PC-9 (cell line): ENCODE data around the gene TAC4. TPM values are rescaled to one million over a fixed set of nuclear protein-coding genes. Genes with fewer than 3 reads are reported as not detected.

Experiments
- BruUV-seq: library from RNA; stranded (reverse); fragments of 400-500 nt; replicated peaks from 2 replicates; lab custom pipeline; 2021; lab: Mats Ljungman, UMichigan
- CTCF ChIA-PET: fragments of 300-600 bp; sonication (Branson Sonifier 250); formaldehyde crosslinking; loops from one replicate; lab custom pipeline; 2022; ENCODE audit warnings: antibody characterized with exemption; lab: Charles Lee
- POLR2A ChIA-PET: fragments of 300-600 bp; sonication (Branson Sonifier 250); formaldehyde crosslinking; loops from one replicate; lab custom pipeline; 2022; ENCODE audit warnings: antibody characterized with exemption; ENCODE audit not compliant: unreplicated experiment; lab: Charles Lee
- DNase-seq, 2 experiments: peaks; one replicate each; pipeline versions ENCODE4 v3.0.0 to v3.0.0-alpha.2; 2015 to 2022; ENCODE audit warnings: mixed read lengths in 1 of 2
- H2AFZ ChIP-seq: fragments of 200-600 bp; sonication (generic); 2 replicates; pipeline ENCODE4 v1.8.1; 2017; ENCODE audit warnings: antibody characterized with exemption
- H3F3A ChIP-seq: fragments of 200-600 bp; sonication (generic); 2 replicates; pipeline ENCODE4 v1.8.1; 2017; ENCODE audit warnings: antibody characterized with exemption, mild to moderate bottlenecking, low read depth; ENCODE audit not compliant: insufficient read depth
- H3K27ac ChIP-seq: fragments of 200-600 bp; sonication (generic); 2 replicates; pipeline ENCODE4 v1.6.1; 2016; ENCODE audit warnings: mixed run types
- H3K27me3 ChIP-seq: fragments of 200-600 bp; sonication (generic); 2 replicates; pipeline ENCODE4 v1.6.1; 2016; ENCODE audit warnings: low read depth, mixed run types; ENCODE audit not compliant: insufficient read depth
- H3K36me3 ChIP-seq: fragments of 200-600 bp; sonication (generic); 2 replicates; pipeline ENCODE4 v1.6.1; 2016; ENCODE audit warnings: low read depth, mixed run types
- H3K4me1 ChIP-seq: fragments of 200-600 bp; sonication (generic); replicated peaks from 2 replicates; pipeline ENCODE4 v1.6.1; 2016; ENCODE audit warnings: mixed run types; ENCODE audit not compliant: insufficient read depth
- H3K4me2 ChIP-seq: fragments of 200-600 bp; sonication (generic); 2 replicates; pipeline ENCODE4 v1.6.1; 2017; ENCODE audit warnings: mixed run types
- H3K4me3 ChIP-seq: fragments of 200-600 bp; sonication (generic); 2 replicates; pipeline ENCODE4 v1.6.1; 2016; ENCODE audit warnings: mixed run types
- H3K79me2 ChIP-seq: fragments of 200-600 bp; sonication (generic); 2 replicates; pipeline ENCODE4 v1.6.1; 2017; ENCODE audit warnings: low read depth, mixed run types
- H3K9me2 ChIP-seq: fragments of 200-600 bp; sonication (generic); 2 replicates; pipeline ENCODE4 v1.8.1; 2017; ENCODE audit warnings: mild to moderate bottlenecking; ENCODE audit not compliant: insufficient read depth
- H3K9me3 ChIP-seq: fragments of 200-600 bp; sonication (generic); 2 replicates; pipeline ENCODE4 v1.8.1; 2016; ENCODE audit warnings: low read depth; ENCODE audit not compliant: insufficient read depth
- H4K20me1 ChIP-seq: fragments of 200-600 bp; sonication (generic); 2 replicates; pipeline ENCODE4 v1.8.1; 2017; ENCODE audit not compliant: insufficient read depth
- EZH2 ChIP-seq: fragments of 200-600 bp; sonication (generic); IDR thresholded peaks from 2 replicates; pipeline ENCODE4 v1.8.0; 2017; ENCODE audit warnings: antibody characterized with exemption, low read depth
- intact Hi-C: fragments of 100-400 bp; cut with micrococcal nuclease; formaldehyde crosslinking; loops from one replicate; pipeline ENCODE4 v1.10.0; 2022; ENCODE audit not compliant: unreplicated experiment
- total RNA-seq: library from RNA; stranded (reverse); gene quantifications from 2 replicates; pipeline ENCODE4 v1.2.3, GENCODE V29; 2021
- TF ChIP-seq, protein P1 (sequence below): fragments of 200-600 bp; sonication (generic); conservative IDR thresholded peaks from 2 replicates; pipeline ENCODE4 v1.6.1; 2017; ENCODE audit warnings: mixed run types, antibody characterized with exemption, mild to moderate bottlenecking, moderate library complexity

The TAC4 gene
- total RNA-seq, 1 experiment from 2014 or later, result not detected

DNA sequence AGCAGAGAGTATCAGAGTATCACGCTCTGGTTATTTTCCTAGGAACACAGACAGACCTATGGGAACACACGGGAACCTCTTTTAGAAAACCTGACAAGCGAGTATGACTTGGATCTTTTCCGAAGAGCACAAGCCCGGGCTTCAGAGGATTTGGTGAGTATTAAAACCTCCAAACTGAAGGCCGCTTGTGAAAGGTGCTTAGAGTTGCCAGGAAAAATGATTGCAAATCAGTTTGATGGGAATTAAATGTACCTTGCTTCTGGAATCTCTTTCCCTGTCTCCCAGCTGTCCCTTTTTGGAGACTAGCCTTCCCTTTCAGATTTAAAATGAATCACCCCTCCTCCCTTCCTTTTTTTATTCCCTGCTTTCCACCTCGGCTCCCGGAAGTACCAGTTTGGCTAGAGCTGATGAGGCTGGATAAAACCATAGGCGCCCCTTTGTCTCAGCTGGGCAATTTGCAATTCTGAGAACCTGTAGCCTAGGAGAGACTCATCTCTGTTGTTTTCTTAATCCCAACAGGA is 32.0 kb downstream of the TAC4 start:
- no peak overlapping the region for H3K4me2 ChIP-seq
- H3K27ac ChIP-seq, result no peak overlapping the region
- POLR2A ChIA-PET, result no interaction called here

DNA sequence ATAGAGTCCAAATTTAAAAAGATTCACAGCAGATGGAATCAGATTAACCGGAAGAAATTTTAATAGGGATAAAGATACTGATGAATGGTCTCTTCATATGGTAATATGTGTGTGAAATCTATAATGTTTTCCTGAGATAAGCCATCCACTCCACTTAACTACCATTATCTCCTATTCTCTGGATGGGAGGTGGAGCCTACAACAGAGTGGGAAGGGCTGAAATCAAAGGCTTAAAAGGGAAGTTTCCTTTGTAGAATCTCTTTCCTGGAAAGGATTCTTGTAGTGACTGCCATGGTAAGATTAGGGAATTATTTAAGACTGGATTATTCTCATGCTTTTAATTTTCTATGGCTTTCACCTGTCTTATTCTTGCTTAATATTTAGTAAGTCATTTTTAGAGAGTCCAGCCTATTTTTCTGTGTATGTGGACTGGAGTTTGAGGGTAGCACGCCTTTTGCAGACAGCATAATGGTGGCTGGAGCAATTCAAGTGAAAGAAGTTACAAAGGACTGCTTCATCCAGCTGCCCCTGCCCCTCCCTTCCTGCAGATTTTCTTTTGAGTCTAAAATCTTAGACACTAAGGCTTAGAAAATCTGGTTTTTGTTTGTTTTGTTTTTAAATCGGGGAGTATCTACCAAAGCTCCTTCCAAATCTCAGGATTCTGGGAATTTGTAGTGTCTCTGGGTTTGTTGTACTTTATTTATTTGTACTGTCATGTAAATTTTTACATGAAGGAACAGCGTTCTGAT is 32.9 kb downstream of the TAC4 start:
- Histone ChIP-seq H3K9me3 (no peaks in the 10 kb centered on the region), H3K36me3 (peaks cover 45% of the 10 kb centered on the region), H3K4me3 (no peak overlapping the region), H3K4me1 (no peaks in the 10 kb centered on the region), H3F3A (0 out of 2 replicates have a peak, but pooled peaks cover 5% of the 10 kb centered on the region), H3K4me2 (no peak overlapping the region), H3K79me2 (no peaks in the 10 kb centered on the region), H4K20me1 (peaks cover 15% of the 10 kb centered on the region), H2AFZ (no peak overlapping the region), H3K27ac (no peak overlapping the region), H3K27me3 (no peaks in the 10 kb centered on the region), H3K9me2 (no peaks in the 10 kb centered on the region)
- intact Hi-C loops, result no loop called here
- no TSS peak for BruUV-seq
- DNase-seq, result no peak
- no peak for TF ChIP-seq EZH2
- TF ChIP-seq, protein P1, sequence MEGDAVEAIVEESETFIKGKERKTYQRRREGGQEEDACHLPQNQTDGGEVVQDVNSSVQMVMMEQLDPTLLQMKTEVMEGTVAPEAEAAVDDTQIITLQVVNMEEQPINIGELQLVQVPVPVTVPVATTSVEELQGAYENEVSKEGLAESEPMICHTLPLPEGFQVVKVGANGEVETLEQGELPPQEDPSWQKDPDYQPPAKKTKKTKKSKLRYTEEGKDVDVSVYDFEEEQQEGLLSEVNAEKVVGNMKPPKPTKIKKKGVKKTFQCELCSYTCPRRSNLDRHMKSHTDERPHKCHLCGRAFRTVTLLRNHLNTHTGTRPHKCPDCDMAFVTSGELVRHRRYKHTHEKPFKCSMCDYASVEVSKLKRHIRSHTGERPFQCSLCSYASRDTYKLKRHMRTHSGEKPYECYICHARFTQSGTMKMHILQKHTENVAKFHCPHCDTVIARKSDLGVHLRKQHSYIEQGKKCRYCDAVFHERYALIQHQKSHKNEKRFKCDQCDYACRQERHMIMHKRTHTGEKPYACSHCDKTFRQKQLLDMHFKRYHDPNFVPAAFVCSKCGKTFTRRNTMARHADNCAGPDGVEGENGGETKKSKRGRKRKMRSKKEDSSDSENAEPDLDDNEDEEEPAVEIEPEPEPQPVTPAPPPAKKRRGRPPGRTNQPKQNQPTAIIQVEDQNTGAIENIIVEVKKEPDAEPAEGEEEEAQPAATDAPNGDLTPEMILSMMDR, result no peak
- CTCF ChIA-PET, result no interaction called here
- POLR2A ChIA-PET, result no interaction called here

More for the DNA sequence above, 32.0 kb downstream of the TAC4 start:
- no TSS peak for BruUV-seq
- Histone ChIP-seq H2AFZ (no peak overlapping the region), H3K79me2 (no peaks in the 10 kb centered on the region), H3K9me2 (no peaks in the 10 kb centered on the region), H3K27me3 (no peaks in the 10 kb centered on the region), H4K20me1 (peaks cover 16% of the 10 kb centered on the region), H3K4me3 (no peak overlapping the region), H3K4me1 (no peaks in the 10 kb centered on the region), H3K36me3 (peaks cover 45% of the 10 kb centered on the region), H3F3A (peaks cover 7% of the 10 kb centered on the region; the same call in 1 of the 2 replicates), H3K9me3 (no peaks in the 10 kb centered on the region)
- intact Hi-C loops, result no loop called here
- TF ChIP-seq, protein P1, result no peak
- TF ChIP-seq EZH2, result no peak
- CTCF ChIA-PET, result no interaction called here
- no peak for DNase-seq

DNA sequence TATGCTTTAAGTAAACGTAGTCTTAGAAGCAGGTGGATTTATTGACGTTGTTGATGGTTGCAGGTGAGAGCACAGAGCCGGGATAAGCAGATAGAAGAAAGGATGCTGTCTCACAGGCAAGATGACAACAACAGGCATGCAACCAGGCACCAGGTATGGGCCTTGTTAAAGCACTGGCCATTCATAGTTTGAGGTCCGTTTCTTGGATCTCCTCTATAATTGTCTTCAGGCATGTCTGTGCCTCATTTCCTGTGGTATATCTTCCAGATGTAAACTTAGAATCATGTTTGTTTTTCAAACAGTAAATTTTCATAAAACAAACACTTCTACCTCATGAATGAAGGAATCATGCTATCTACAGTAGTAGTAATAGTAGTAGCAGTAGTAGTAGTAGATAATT is 38.8 kb downstream of the TAC4 start:
- ChIA-PET POLR2A (no interaction called here), CTCF (no interaction called here)
- peaks cover 20% of the 10 kb centered on the region; the same call in 1 of the 2 replicates for H3K79me2 ChIP-seq

More for the DNA sequence above, 38.8 kb downstream of the TAC4 start:
- Histone ChIP-seq H2AFZ (no peak overlapping the region), H3K4me3 (no peak overlapping the region), H3K9me2 (no peaks in the 10 kb centered on the region), H3K27me3 (no peaks in the 10 kb centered on the region), H4K20me1 (peaks cover 36% of the 10 kb centered on the region), H3K4me2 (no peak overlapping the region), H3K27ac (no peak overlapping the region), H3F3A (peaks cover 15% of the 10 kb centered on the region; the same call in 1 of the 2 replicates), H3K36me3 (peaks cover 54% of the 10 kb centered on the region), H3K9me3 (no peaks in the 10 kb centered on the region), H3K4me1 (no peaks in the 10 kb centered on the region)
- intact Hi-C loops, result no loop called here
- no peak for DNase-seq
- no TSS peak for BruUV-seq
- no peak for TF ChIP-seq EZH2
- TF ChIP-seq, protein P1, result no peak
